Left ventricle myocardium inferior (tissue), 1 donor: ENCODE data around the gene ZDHHC23. TPM values are rescaled to one million over a fixed set of nuclear protein-coding genes. Genes with fewer than 3 reads are reported as not detected.

ENCODE experiments used
- DNase-seq: peaks from one replicate; pipeline ENCODE4 v3.0.0-alpha.2; 2020
- H3K27ac ChIP-seq: fragments of 200-600 bp; replicated peaks from 2 replicates; pipeline ENCODE4 v1.8.0; 2021
- H3K27me3 ChIP-seq: fragments of 200-600 bp; 2 replicates; pipeline ENCODE4 v1.8.0; 2021; ENCODE audit warnings: low read depth
- H3K36me3 ChIP-seq: fragments of 200-600 bp; 2 replicates; pipeline ENCODE4 v1.8.0; 2021
- H3K4me1 ChIP-seq: fragments of 200-600 bp; 2 replicates; pipeline ENCODE4 v1.8.0; 2021
- H3K4me3 ChIP-seq: fragments of 200-600 bp; 2 replicates; pipeline ENCODE4 v1.8.0; 2021; ENCODE audit warnings: mild to moderate bottlenecking, moderate library complexity
- H3K9me3 ChIP-seq: fragments of 200-600 bp; replicated peaks from 2 replicates; pipeline ENCODE4 v1.8.0; 2021
- intact Hi-C: fragments of 100-400 bp; cut with micrococcal nuclease; formaldehyde crosslinking; loops from one replicate; pipeline ENCODE4 v1.11.0; 2022
- total RNA-seq: library from RNA; stranded (reverse); fragmentation: NEBNext Ultra II Directional; extraction: Animal tissue kit (Norgen Biotek cat#: 25700); gene quantifications from one replicate; pipeline ENCODE4 v1.2.1, GENCODE V29; 2021
- TF ChIP-seq, protein P1 (sequence below): fragments of 200-600 bp; IDR thresholded peaks from 2 replicates; pipeline ENCODE4 v1.8.0; 2021; ENCODE audit warnings: antibody characterized with exemption, mild to moderate bottlenecking, borderline replicate concordance
- donor health status: DM: no; HTN: yes; CAD: no; lungs with severe emphysema.

Gene ZDHHC23
- total RNA-seq, 1 donor from 2014 or later = 2.7 TPM

DNA sequence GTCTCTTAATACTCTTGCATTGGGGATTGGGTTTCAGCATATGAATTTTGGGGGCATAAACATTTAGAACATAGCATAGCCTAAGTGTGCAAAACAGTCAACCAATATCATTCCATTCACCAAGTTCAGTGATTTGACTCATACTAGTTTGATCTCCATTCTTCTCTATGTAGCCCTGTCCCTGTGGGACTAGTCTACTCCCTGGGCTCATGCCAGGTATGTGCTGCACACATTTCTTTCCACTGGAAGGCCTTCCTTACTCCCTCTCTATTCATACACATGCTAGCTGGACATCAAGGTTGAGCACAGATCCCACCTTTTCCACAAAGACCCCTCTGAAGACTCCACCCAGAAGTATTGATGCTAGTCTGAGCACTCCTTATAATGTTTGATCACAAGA, 5.1 kb downstream of the ZDHHC23 start:
- DNase-seq = no peak
- Histone ChIP-seq H3K36me3 (no peaks in the 10 kb centered on the region), H3K27ac (no peak overlapping the region), H3K27me3 (no peaks in the 10 kb centered on the region), H3K4me1 (peaks cover 11% of the 10 kb centered on the region), H3K9me3 (no peaks in the 10 kb centered on the region), H3K4me3 (no peak overlapping the region)
- TF ChIP-seq, protein P1, sequence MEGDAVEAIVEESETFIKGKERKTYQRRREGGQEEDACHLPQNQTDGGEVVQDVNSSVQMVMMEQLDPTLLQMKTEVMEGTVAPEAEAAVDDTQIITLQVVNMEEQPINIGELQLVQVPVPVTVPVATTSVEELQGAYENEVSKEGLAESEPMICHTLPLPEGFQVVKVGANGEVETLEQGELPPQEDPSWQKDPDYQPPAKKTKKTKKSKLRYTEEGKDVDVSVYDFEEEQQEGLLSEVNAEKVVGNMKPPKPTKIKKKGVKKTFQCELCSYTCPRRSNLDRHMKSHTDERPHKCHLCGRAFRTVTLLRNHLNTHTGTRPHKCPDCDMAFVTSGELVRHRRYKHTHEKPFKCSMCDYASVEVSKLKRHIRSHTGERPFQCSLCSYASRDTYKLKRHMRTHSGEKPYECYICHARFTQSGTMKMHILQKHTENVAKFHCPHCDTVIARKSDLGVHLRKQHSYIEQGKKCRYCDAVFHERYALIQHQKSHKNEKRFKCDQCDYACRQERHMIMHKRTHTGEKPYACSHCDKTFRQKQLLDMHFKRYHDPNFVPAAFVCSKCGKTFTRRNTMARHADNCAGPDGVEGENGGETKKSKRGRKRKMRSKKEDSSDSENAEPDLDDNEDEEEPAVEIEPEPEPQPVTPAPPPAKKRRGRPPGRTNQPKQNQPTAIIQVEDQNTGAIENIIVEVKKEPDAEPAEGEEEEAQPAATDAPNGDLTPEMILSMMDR = no peak
- intact Hi-C loops = no loop called here

DNA sequence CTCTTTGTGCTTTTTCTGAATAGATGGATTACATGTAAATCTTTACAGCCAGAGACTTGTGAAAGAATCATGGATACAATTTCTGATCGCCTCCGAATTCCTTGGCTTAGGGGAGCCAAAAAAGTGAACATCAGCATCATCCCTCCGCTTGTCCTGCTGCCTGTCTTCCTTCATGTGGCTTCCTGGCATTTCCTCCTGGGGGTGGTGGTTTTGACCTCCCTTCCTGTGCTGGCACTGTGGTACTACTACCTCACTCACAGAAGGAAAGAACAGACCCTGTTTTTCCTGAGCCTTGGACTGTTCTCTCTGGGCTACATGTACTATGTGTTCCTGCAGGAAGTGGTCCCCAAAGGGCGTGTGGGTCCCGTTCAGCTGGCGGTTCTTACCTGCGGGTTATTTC, 5.9 kb downstream of the ZDHHC23 start:
- intact Hi-C loops = no loop called here
- TF ChIP-seq, protein P1 = no peak
- Histone ChIP-seq H3K9me3 (no peaks in the 10 kb centered on the region), H3K27me3 (no peaks in the 10 kb centered on the region), H3K27ac (no peak overlapping the region), H3K4me1 (peaks cover 4% of the 10 kb centered on the region), H3K4me3 (no peak overlapping the region), H3K36me3 (no peaks in the 10 kb centered on the region)
- DNase-seq = no peak

DNA sequence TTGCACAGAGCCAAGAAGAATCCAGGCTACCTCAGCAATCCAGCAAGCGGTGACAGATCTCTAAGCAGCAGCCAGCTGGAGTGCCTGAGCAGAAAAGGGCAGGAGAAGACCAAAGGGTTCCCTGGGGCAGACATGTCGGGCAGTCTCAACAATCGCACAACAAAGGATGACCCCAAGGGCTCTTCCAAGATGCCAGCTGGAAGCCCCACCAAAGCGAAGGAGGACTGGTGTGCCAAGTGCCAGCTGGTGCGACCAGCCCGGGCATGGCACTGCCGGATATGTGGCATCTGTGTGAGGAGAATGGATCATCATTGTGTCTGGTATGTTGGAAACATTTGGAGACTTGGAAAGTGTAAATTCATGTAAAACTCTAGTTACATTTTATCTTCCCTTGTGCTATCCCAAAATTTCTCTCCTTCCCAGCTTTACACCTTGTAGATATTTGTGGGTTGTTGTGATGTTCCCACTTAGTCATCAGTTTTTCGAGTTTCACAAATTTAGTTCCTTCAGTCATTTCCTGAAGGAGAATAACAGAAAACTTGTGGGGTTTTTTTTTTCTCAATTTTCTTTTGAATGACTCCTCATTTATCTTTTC, 6.4 kb downstream of the ZDHHC23 start:
- Histone ChIP-seq H3K36me3 (no peaks in the 10 kb centered on the region), H3K27ac (no peak overlapping the region), H3K4me3 (no peak overlapping the region), H3K27me3 (no peaks in the 10 kb centered on the region), H3K4me1 (no peaks in the 10 kb centered on the region), H3K9me3 (no peaks in the 10 kb centered on the region)
- DNase-seq = no peak
- TF ChIP-seq, protein P1 = no peak
- intact Hi-C loops = no loop called here

DNA sequence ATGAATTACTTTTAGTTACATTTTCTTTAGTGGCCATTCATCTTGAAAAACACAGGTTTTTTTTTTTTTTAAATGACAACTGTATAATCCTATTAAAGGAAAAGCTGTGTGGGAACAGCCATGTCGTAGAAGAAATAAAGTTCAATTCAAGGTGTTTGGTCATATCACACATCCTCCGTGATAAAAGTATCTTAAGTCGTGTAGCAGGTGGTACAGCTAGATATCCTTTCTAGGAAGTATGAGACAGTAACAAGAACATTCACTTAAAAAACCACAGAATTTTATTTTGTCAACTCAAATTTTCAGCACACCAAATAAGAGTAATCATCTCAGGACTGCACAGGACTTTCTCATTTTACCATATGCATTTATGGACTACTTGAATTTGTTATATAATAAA, 16.1 kb downstream of the ZDHHC23 start:
- Histone ChIP-seq H3K4me1 (no peaks in the 10 kb centered on the region), H3K27ac (no peak overlapping the region), H3K4me3 (no peak overlapping the region), H3K27me3 (no peaks in the 10 kb centered on the region), H3K9me3 (no peaks in the 10 kb centered on the region), H3K36me3 (no peaks in the 10 kb centered on the region)
- intact Hi-C loops = no loop called here
- TF ChIP-seq, protein P1 = no peak
- no peak for DNase-seq

DNA sequence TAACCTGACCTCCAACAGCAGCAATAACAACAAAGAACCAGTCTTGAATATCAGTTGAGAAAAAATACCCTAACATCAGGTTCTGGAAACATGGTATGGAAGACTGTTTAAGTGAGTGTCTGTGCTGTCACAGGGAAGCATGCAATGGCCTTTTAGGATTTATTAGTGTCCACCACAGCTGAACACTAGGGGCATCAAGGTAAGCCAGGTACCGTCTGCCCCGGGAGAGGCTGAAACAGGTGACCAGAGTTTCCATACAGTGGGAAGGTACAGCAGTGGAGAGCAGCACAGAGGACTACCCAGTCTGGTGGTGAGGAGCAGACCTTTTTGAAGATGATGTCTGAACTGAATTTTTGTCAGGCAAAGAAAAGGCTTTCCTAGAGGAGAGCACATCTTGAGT, 18.4 kb downstream of the ZDHHC23 start:
- Histone ChIP-seq H3K4me3 (no peak overlapping the region), H3K27me3 (no peaks in the 10 kb centered on the region), H3K9me3 (peaks cover 4% of the 10 kb centered on the region), H3K4me1 (no peaks in the 10 kb centered on the region), H3K27ac (no peak overlapping the region), H3K36me3 (no peaks in the 10 kb centered on the region)
- TF ChIP-seq, protein P1 = no peak
- no peak for DNase-seq
- intact Hi-C loops = no loop called here
